Measurements from ENCODE around the gene LARP4B.

DNA sequence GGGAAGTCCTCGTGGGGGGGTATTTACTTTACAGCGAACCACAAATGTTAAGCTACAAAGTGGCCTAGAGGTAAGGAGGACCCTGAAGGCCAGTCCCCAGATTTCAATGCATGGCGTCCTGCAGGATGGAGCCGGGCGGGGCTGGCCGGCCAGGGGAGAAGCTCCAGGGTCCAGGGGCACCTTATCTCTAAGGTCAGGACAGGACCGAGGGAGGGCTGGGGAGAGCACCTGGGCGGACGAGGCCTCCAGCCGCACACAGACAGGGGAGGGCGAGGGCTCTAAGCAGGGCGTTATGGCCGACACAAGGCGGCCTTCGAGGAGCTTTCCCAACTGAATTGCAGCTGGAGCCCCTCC, 145.7 kb downstream of the LARP4B start:
- TF ChIP-seq, protein P1, sequence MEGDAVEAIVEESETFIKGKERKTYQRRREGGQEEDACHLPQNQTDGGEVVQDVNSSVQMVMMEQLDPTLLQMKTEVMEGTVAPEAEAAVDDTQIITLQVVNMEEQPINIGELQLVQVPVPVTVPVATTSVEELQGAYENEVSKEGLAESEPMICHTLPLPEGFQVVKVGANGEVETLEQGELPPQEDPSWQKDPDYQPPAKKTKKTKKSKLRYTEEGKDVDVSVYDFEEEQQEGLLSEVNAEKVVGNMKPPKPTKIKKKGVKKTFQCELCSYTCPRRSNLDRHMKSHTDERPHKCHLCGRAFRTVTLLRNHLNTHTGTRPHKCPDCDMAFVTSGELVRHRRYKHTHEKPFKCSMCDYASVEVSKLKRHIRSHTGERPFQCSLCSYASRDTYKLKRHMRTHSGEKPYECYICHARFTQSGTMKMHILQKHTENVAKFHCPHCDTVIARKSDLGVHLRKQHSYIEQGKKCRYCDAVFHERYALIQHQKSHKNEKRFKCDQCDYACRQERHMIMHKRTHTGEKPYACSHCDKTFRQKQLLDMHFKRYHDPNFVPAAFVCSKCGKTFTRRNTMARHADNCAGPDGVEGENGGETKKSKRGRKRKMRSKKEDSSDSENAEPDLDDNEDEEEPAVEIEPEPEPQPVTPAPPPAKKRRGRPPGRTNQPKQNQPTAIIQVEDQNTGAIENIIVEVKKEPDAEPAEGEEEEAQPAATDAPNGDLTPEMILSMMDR (IDR thresholded peaks at IDR 0.05): no peak
- TF ChIP-seq POLR2A (IDR thresholded peaks at IDR 0.05): no peak

Measured in gastroesophageal sphincter (tissue), 3 donors.